GM23338 (cell line): Measurements from ENCODE around the gene ST8SIA4. TPM values are rescaled to one million over a fixed set of nuclear protein-coding genes. Genes with fewer than 3 reads are reported as not detected.

Experiments
- ATAC-seq: fragments of 200-7000 bp; cut with Tn5 transposase; 3 replicates; pipeline ENCODE4 v1.9.1; 2020
- DNase-seq: peaks from one replicate; pipeline ENCODE4 v3.0.0-alpha.2; 2015; ENCODE audit warnings: low spot score
- H2AFZ ChIP-seq: fragments of 200-600 bp; sonication (generic); 2 replicates; pipeline ENCODE4 v1.8.0; 2016; ENCODE audit warnings: antibody characterized with exemption, mild to moderate bottlenecking, moderate library complexity
- H3F3A ChIP-seq: fragments of 200-600 bp; sonication (generic); replicated peaks from 2 replicates; pipeline ENCODE4 v1.8.0; 2017; ENCODE audit warnings: antibody characterized with exemption, mixed run types, low read depth
- H3K27ac ChIP-seq: fragments of 200-600 bp; sonication (generic); 2 replicates; pipeline ENCODE4 v1.6.1; 2016; ENCODE audit warnings: low read depth
- H3K27me3 ChIP-seq: fragments of 200-600 bp; sonication (generic); 2 replicates; pipeline ENCODE4 v1.8.0; 2016; ENCODE audit warnings: mild to moderate bottlenecking, mixed run types, moderate library complexity; ENCODE audit not compliant: insufficient read depth
- H3K36me3 ChIP-seq: fragments of 200-600 bp; sonication (generic); 2 replicates; pipeline ENCODE4 v1.8.0; 2016; ENCODE audit warnings: mild to moderate bottlenecking; ENCODE audit not compliant: insufficient read depth
- H3K4me1 ChIP-seq: fragments of 200-600 bp; sonication (generic); 2 replicates; pipeline ENCODE4 v1.8.0; 2016; ENCODE audit warnings: mild to moderate bottlenecking, moderate library complexity; ENCODE audit not compliant: insufficient read depth
- H3K4me2 ChIP-seq: fragments of 200-600 bp; sonication (generic); 2 replicates; pipeline ENCODE4 v1.7.1; 2017; ENCODE audit warnings: mixed run types
- H3K4me3 ChIP-seq: fragments of 200-600 bp; sonication (generic); 2 replicates; pipeline ENCODE4 v1.6.1; 2016; ENCODE audit warnings: mixed run types
- H3K79me2 ChIP-seq: fragments of 200-600 bp; sonication (generic); replicated peaks from 2 replicates; pipeline ENCODE4 v1.8.0; 2017; ENCODE audit warnings: mild to moderate bottlenecking; ENCODE audit not compliant: insufficient read depth
- H3K9me2 ChIP-seq: fragments of 200-600 bp; sonication (generic); 2 replicates; pipeline ENCODE4 v1.8.0; 2017; ENCODE audit not compliant: insufficient read depth
- H4K20me1 ChIP-seq: fragments of 200-600 bp; sonication (generic); replicated peaks from 2 replicates; pipeline ENCODE4 v1.8.0; 2017; ENCODE audit warnings: mild to moderate bottlenecking; ENCODE audit not compliant: insufficient read depth
- H3K27ac Mint-ChIP-seq: 2 replicates; pipeline ENCODE4 v1.8.0; 2020; ENCODE audit warnings: inconsistent platforms, mild to moderate bottlenecking, moderate library complexity, mixed read lengths
- H3K27me3 Mint-ChIP-seq: 3 replicates; pipeline ENCODE4 v1.8.0; 2022; ENCODE audit warnings: low read depth, mild to moderate bottlenecking, moderate library complexity, mixed read lengths, inconsistent platforms; ENCODE audit not compliant: insufficient read depth, poor library complexity
- H3K36me3 Mint-ChIP-seq: 3 replicates; pipeline ENCODE4 v1.8.0; 2021; ENCODE audit warnings: low read depth, mild to moderate bottlenecking, inconsistent platforms, moderate library complexity, mixed read lengths
- H3K4me1 Mint-ChIP-seq: 3 replicates; pipeline ENCODE4 v1.8.0; 2020; ENCODE audit warnings: mild to moderate bottlenecking, inconsistent platforms, mixed read lengths
- H3K4me3 Mint-ChIP-seq: 3 replicates; pipeline ENCODE4 v1.8.0; 2021; ENCODE audit warnings: moderate library complexity, mild to moderate bottlenecking, inconsistent platforms, mixed read lengths
- H3K9me3 Mint-ChIP-seq: 3 replicates; pipeline ENCODE4 v1.8.0; 2020; ENCODE audit warnings: moderate library complexity, mild to moderate bottlenecking, inconsistent platforms, mixed read lengths
- CREB1 ChIP-seq: fragments of 250-450 bp; sonication (Bioruptor Pico); IDR thresholded peaks from 2 replicates; pipeline ENCODE4 v1.5.0; 2020; ENCODE audit warnings: low read depth, mild to moderate bottlenecking, moderate library complexity
- EZH2 ChIP-seq: fragments of 200-600 bp; sonication (generic); IDR thresholded peaks from one replicate; pipeline ENCODE4 v1.8.0; 2017; ENCODE audit warnings: antibody characterized with exemption, mild to moderate bottlenecking, low read depth; ENCODE audit not compliant: unreplicated experiment
- EZH2phosphoT487 ChIP-seq: fragments of 200-600 bp; sonication (generic); IDR thresholded peaks from one replicate; pipeline ENCODE4 v1.8.1; 2018; ENCODE audit warnings: antibody characterized with exemption; ENCODE audit not compliant: unreplicated experiment
- NANOG ChIP-seq: IDR thresholded peaks from 2 replicates; pipeline ENCODE4 v1.6.1; 2016; ENCODE audit warnings: antibody characterized with exemption, borderline replicate concordance
- POLR2AphosphoS5 ChIP-seq: IDR thresholded peaks from 2 replicates; pipeline ENCODE4 v1.6.1; 2016; ENCODE audit warnings: antibody characterized with exemption, low read depth
- STAT1 ChIP-seq: IDR thresholded peaks from one replicate; pipeline ENCODE4 v1.6.1; 2016; ENCODE audit warnings: antibody characterized with exemption; ENCODE audit not compliant: unreplicated experiment
- ZNF114 ChIP-seq: fragments of 250-450 bp; sonication (Bioruptor Pico); IDR thresholded peaks from 2 replicates; pipeline ENCODE4 v1.5.0; 2020; ENCODE audit warnings: mild to moderate bottlenecking, moderate library complexity
- ZNF331 ChIP-seq: fragments of 250-450 bp; sonication (Bioruptor Pico); IDR thresholded peaks from 2 replicates; pipeline ENCODE4 v1.5.0; 2020; ENCODE audit warnings: low read depth, mild to moderate bottlenecking, moderate library complexity
- ZNF462 ChIP-seq: fragments of 250-450 bp; sonication (Bioruptor Pico); IDR thresholded peaks from 2 replicates; pipeline ENCODE4 v1.5.0; 2020; ENCODE audit warnings: mild to moderate bottlenecking, moderate library complexity
- polyA plus RNA-seq: library from polyadenylated mRNA; unstranded; fragments of >200 nt; fragmentation: Nextera tagmentation; extraction: Ambion mirVana; gene quantifications from 2 replicates; pipeline ENCODE4 v1.2.1, GENCODE V29; 2016
- total RNA-seq: library from RNA; depleted of rRNA; stranded (reverse); fragments of >200 nt; shearing (Covaris generic); gene quantifications from 2 replicates; pipeline ENCODE4 v1.2.3, GENCODE V29; 2014
- TF ChIP-seq, protein P1 (sequence below): IDR thresholded peaks from one replicate; pipeline ENCODE4 v1.6.1; 2018; ENCODE audit warnings: antibody characterized with exemption; ENCODE audit not compliant: unreplicated experiment

Gene ST8SIA4
- total and polyA plus RNA-seq, 2 experiments from 2014 or later, result 0.11 to 0.28 TPM

DNA sequence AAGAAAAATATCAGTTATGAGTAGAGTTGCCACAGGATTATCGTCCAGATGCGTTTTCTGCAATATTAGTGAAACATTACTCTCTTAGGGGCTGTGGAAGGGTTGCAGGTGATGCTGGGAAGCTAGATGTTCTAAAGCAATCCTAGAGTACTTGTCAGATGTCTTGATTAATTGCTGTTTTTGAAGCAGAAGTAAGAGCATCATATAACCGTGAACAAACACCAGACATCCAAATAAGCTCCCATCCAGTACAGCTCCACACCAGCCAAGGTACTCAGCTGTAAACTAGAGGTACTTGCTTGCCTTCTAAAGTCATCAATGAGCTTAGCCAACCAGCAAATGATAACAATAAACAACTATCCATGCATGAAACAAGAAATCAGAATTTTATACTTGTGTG is 131.1 kb downstream of the ST8SIA4 start:
- H3K27me3 ChIP-seq, result no peaks in the 10 kb centered on the region
- no peaks in the 10 kb centered on the region for H3K9me2 ChIP-seq
- H2AFZ ChIP-seq, result peak overlapping the region; percentile 95; the same call in 1 of the 2 replicates
- H3K4me1 ChIP-seq, result peaks cover 11% of the 10 kb centered on the region; the same call in 1 of the 2 replicates
- H4K20me1 ChIP-seq, result no peaks in the 10 kb centered on the region
- Mint-ChIP-seq H3K4me3 (no peak overlapping the region), H3K27me3 (no peaks in the 10 kb centered on the region), H3K27ac (no peak overlapping the region), H3K36me3 (peaks cover 4% of the 10 kb centered on the region; the same call in 1 of the 3 replicates), H3K9me3 (peaks cover 4% of the 10 kb centered on the region; the same call in 1 of the 3 replicates), H3K4me1 (peaks cover 16% of the 10 kb centered on the region; the same call in 2 of the 3 replicates)
- H3K79me2 ChIP-seq, result no peaks in the 10 kb centered on the region
- no peaks in the 10 kb centered on the region for H3K36me3 ChIP-seq
- H3K4me3 ChIP-seq, result no peak overlapping the region
- no peaks in the 10 kb centered on the region for H3F3A ChIP-seq
- no peak overlapping the region for H3K27ac ChIP-seq
- TF ChIP-seq EZH2 (no peak), ZNF331 (CRISPR knock-in tag) (no peak), CREB1 (CRISPR knock-in tag) (no peak), ZNF462 (CRISPR knock-in tag) (no peak)
- H3K4me2 ChIP-seq, result 0 out of 2 replicates have a peak overlapping the region, but pooled peaks have one; percentile 27
- DNase-seq, result no peak
- no peak for ATAC-seq

DNA sequence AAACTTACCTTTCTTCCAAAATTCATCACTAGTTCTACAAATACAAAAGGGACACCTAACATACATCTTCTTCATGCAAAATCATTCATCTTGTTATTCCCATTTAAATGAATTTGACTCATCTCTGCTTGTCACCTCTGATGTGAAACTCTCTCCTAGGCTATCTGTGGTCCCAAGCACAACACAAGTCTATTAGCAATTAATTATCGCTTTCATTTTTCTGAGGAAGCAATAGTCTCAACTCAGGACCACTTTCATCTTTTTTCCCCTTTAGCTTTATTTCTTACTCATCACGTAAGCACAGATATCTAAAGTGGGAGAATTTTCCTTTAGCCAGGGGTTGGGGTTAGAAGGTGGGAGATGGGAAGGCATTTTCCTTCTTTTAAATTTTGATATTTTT is 131.9 kb downstream of the ST8SIA4 start:
- Mint-ChIP-seq H3K27me3 (no peaks in the 10 kb centered on the region), H3K4me3 (no peak overlapping the region), H3K4me1 (peaks cover 16% of the 10 kb centered on the region; the same call in 2 of the 3 replicates), H3K9me3 (peaks cover 4% of the 10 kb centered on the region; the same call in 1 of the 3 replicates), H3K27ac (no peak overlapping the region), H3K36me3 (peaks cover 4% of the 10 kb centered on the region; the same call in 1 of the 3 replicates)
- Histone ChIP-seq H3K36me3 (no peaks in the 10 kb centered on the region), H3K27ac (no peak overlapping the region), H3K4me1 (peaks cover 11% of the 10 kb centered on the region; the same call in 1 of the 2 replicates), H3K4me2 (no peak overlapping the region), H3F3A (no peaks in the 10 kb centered on the region), H3K27me3 (no peaks in the 10 kb centered on the region), H3K9me2 (no peaks in the 10 kb centered on the region), H2AFZ (no peak overlapping the region), H3K79me2 (no peaks in the 10 kb centered on the region), H3K4me3 (no peak overlapping the region), H4K20me1 (no peaks in the 10 kb centered on the region)
- no peak for DNase-seq
- no peak for ATAC-seq
- TF ChIP-seq STAT1 (no peak), ZNF114 (CRISPR knock-in tag) (no peak), POLR2AphosphoS5 (no peak), EZH2phosphoT487 (no peak), NANOG (no peak)
- TF ChIP-seq, protein P1, sequence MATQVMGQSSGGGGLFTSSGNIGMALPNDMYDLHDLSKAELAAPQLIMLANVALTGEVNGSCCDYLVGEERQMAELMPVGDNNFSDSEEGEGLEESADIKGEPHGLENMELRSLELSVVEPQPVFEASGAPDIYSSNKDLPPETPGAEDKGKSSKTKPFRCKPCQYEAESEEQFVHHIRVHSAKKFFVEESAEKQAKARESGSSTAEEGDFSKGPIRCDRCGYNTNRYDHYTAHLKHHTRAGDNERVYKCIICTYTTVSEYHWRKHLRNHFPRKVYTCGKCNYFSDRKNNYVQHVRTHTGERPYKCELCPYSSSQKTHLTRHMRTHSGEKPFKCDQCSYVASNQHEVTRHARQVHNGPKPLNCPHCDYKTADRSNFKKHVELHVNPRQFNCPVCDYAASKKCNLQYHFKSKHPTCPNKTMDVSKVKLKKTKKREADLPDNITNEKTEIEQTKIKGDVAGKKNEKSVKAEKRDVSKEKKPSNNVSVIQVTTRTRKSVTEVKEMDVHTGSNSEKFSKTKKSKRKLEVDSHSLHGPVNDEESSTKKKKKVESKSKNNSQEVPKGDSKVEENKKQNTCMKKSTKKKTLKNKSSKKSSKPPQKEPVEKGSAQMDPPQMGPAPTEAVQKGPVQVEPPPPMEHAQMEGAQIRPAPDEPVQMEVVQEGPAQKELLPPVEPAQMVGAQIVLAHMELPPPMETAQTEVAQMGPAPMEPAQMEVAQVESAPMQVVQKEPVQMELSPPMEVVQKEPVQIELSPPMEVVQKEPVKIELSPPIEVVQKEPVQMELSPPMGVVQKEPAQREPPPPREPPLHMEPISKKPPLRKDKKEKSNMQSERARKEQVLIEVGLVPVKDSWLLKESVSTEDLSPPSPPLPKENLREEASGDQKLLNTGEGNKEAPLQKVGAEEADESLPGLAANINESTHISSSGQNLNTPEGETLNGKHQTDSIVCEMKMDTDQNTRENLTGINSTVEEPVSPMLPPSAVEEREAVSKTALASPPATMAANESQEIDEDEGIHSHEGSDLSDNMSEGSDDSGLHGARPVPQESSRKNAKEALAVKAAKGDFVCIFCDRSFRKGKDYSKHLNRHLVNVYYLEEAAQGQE, result no peak
